ENCODE data around the gene MOSMO.

DNA sequence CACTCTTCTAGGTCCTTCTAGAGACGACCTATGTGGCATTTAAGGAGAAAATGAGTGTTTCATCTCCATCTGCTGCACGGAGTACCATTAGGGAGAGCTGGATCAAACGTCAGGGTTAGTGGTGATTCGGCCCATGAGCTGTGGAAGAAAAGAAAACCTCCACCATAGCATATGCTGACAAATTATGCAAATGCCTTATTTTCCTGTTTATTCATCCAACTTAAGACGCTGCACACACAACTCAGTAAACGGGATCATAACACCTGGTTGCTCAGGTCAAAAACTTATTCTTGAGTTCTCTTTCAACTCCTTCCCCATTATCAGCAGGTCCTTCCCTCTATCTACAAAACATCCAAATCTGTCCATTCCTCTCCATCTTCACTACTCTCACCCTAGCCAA lies 1.3 kb upstream of the MOSMO start:
- TF ChIP-seq, protein P1, sequence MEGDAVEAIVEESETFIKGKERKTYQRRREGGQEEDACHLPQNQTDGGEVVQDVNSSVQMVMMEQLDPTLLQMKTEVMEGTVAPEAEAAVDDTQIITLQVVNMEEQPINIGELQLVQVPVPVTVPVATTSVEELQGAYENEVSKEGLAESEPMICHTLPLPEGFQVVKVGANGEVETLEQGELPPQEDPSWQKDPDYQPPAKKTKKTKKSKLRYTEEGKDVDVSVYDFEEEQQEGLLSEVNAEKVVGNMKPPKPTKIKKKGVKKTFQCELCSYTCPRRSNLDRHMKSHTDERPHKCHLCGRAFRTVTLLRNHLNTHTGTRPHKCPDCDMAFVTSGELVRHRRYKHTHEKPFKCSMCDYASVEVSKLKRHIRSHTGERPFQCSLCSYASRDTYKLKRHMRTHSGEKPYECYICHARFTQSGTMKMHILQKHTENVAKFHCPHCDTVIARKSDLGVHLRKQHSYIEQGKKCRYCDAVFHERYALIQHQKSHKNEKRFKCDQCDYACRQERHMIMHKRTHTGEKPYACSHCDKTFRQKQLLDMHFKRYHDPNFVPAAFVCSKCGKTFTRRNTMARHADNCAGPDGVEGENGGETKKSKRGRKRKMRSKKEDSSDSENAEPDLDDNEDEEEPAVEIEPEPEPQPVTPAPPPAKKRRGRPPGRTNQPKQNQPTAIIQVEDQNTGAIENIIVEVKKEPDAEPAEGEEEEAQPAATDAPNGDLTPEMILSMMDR (IDR thresholded peaks at IDR 0.05), result no peak
- TF ChIP-seq POLR2A (IDR thresholded peaks at IDR 0.05), result no peak

All from lower leg skin (tissue), 3 donors.